ENCODE data around the gene EXOC4. TPM values are rescaled to one million over a fixed set of nuclear protein-coding genes. Genes with fewer than 3 reads are reported as not detected.

Gene EXOC4
- total and polyA plus RNA-seq, 2 of the 13 experiments (the other 11 are each of a cell fraction or from before 2014, with no cell fraction given): 22.5 to 39.0 TPM

DNA sequence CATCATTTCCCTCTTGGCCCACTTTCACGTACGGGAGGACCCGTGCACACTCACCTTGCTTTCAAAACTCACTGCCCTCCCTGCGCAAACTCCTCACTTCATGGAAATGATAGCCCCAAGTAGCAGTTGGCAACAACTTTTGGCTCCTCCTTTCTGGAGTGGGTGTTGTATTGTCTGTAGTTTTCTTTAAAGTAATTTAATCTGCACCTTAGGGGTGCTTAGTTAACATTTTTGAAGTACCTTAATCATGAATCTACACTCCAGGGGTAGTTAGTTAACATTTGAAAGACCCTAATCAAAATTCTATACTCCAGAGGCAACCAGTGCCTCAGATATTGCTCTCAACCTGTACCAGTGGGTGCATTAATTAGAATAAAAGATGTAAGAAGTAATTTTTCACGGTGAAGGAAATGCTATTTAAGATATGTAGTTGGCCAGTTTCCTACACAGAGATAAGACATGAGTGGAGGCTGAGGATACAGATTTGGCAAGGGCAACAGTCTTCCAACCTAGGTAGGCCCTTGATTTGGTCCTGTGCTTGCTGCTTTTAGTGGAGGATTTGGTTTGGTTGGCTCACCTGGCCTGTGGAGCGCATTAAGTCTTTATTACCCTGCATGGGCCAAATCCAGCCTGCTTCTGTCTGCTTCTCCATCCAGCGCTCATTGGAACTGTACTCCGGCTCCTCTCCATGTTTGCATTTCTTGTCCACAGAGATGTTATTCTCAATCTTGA lies 93.0 kb downstream of the EXOC4 start:
- TF ChIP-seq, protein P1, sequence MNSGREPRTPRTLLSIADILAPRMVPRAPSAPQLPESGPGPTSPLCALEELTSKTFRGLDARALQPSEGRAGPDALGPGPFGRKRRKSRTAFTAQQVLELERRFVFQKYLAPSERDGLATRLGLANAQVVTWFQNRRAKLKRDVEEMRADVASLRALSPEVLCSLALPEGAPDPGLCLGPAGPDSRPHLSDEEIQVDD (CRISPR knock-in tag; IDR thresholded peaks at IDR 0.05; ENCODE audit: borderline replicate concordance): no peak
- TF ChIP-seq, protein P2, sequence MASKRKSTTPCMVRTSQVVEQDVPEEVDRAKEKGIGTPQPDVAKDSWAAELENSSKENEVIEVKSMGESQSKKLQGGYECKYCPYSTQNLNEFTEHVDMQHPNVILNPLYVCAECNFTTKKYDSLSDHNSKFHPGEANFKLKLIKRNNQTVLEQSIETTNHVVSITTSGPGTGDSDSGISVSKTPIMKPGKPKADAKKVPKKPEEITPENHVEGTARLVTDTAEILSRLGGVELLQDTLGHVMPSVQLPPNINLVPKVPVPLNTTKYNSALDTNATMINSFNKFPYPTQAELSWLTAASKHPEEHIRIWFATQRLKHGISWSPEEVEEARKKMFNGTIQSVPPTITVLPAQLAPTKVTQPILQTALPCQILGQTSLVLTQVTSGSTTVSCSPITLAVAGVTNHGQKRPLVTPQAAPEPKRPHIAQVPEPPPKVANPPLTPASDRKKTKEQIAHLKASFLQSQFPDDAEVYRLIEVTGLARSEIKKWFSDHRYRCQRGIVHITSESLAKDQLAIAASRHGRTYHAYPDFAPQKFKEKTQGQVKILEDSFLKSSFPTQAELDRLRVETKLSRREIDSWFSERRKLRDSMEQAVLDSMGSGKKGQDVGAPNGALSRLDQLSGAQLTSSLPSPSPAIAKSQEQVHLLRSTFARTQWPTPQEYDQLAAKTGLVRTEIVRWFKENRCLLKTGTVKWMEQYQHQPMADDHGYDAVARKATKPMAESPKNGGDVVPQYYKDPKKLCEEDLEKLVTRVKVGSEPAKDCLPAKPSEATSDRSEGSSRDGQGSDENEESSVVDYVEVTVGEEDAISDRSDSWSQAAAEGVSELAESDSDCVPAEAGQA (IDR thresholded peaks at IDR 0.05; ENCODE audit: low read depth): no peak
- TF ChIP-seq, protein P2 (CRISPR knock-in tag; IDR thresholded peaks at IDR 0.05; ENCODE audit: borderline replicate concordance): no peak
- TF ChIP-seq MED1 (CRISPR knock-in tag; IDR thresholded peaks at IDR 0.05) (no peak), SUZ12 (IDR thresholded peaks at IDR 0.05; ENCODE audit: low read depth, low read length) (no peak), MYC (CRISPR knock-in tag; IDR thresholded peaks at IDR 0.05; ENCODE audit: borderline replicate concordance) (no peak), NFE2L2 (IDR thresholded peaks at IDR 0.05; ENCODE audit: low read length) (no peak), SMARCC2 (IDR thresholded peaks at IDR 0.05) (no peak), TCF12 (IDR thresholded peaks at IDR 0.05) (no peak), TCF12 (CRISPR knock-in tag; IDR thresholded peaks at IDR 0.05) (no peak), ZNF615 (CRISPR knock-in tag; IDR thresholded peaks at IDR 0.05; ENCODE audit: borderline replicate concordance) (no peak), ZNF432 (CRISPR knock-in tag; IDR thresholded peaks at IDR 0.05; ENCODE audit: borderline replicate concordance) (no peak)
- TF ChIP-seq, protein P3, sequence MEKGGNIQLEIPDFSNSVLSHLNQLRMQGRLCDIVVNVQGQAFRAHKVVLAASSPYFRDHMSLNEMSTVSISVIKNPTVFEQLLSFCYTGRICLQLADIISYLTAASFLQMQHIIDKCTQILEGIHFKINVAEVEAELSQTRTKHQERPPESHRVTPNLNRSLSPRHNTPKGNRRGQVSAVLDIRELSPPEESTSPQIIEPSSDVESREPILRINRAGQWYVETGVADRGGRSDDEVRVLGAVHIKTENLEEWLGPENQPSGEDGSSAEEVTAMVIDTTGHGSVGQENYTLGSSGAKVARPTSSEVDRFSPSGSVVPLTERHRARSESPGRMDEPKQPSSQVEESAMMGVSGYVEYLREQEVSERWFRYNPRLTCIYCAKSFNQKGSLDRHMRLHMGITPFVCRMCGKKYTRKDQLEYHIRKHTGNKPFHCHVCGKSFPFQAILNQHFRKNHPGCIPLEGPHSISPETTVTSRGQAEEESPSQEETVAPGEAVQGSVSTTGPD (CRISPR knock-in tag; IDR thresholded peaks at IDR 0.05): no peak
- no TSS peak for BruUV-seq (replicated peaks)
- H3K4me2 ChIP-seq (ENCODE audit: low read depth, low read length): no peak overlapping the region
- FAIRE-seq (no peak), DNase-seq (ENCODE audit: low spot score) (no peak), ATAC-seq (no peak)
- intact Hi-C loops (cut with micrococcal nuclease; ENCODE audit: unreplicated experiment) (loop anchor here (10.0 kb wide), 1 partner anchor 111 kb away; no protein-coding TSS in a partner anchor), in situ Hi-C loops (cut with HindIII; ENCODE audit: extremely low pct_ligation_motif_present, low pct_unique_long_range_greater_than_20kb) (no loop called here)
- H4K20me1 ChIP-seq (ENCODE audit: insufficient read depth, low read length): no peaks in the 10 kb centered on the region; the same call in 1 of the 2 replicates
- POLR2A ChIA-PET: no interaction called here
- peaks cover 0 to 3% of the 10 kb centered on the region in 2 experiments; a peak in 1 of 5 replicates for H3K36me3 ChIP-seq (replicated peaks in 1 of 2; ENCODE audit: control insufficient read depth in 1 of 2, insufficient read depth in 2 of 2, low read length in 2 of 2)
- H3K9ac ChIP-seq (ENCODE audit: insufficient read depth, low read depth, low read length): no peak overlapping the region
- no peaks in the 10 kb centered on the region for H3K79me2 ChIP-seq (ENCODE audit: insufficient read depth, low read length)
- no peaks in the 10 kb centered on the region for H3K4me1 ChIP-seq (ENCODE audit: insufficient read depth, low read length)
- H3K4me3 ChIP-seq (replicated peaks in 1 of 3; ENCODE audit: insufficient read depth in 1 of 3, low read depth in 2 of 3, low read length in 3 of 3): no peak overlapping the region
- H3K27me3 ChIP-seq (ENCODE audit: control insufficient read depth in 1 of 2, insufficient read depth in 2 of 2, low read length in 2 of 2): no peaks in the 10 kb centered on the region
- CTCF ChIA-PET (ENCODE audit: low intra/inter-chr PET ratio, low total read pairs): no interaction called here
- WGBS (ENCODE audit: low lambda C conversion rate): 85% methylated on average over 8 of the region's 8 CpGs
- no peaks in the 10 kb centered on the region; the same call in 1 of the 2 replicates for H3K9me3 ChIP-seq (ENCODE audit: low read length)
- H2AFZ ChIP-seq (ENCODE audit: low read length): no peak overlapping the region
- no peak overlapping the region for H3K27ac ChIP-seq (ENCODE audit: extremely low read length, insufficient read depth, low read length)

All from HepG2 (cell line).